Left renal pelvis (tissue), 4 donors: ENCODE data around the gene SEMA6A. TPM values are rescaled to one million over a fixed set of nuclear protein-coding genes. Genes with fewer than 3 reads are reported as not detected.

Experiments used
- DNase-seq, 4 donors: peaks; one replicate each; pipeline ENCODE4 v3.0.0-alpha.2; 2013; ENCODE audit warnings: low read depth in 4 of 4, low spot score in 3 of 4
- polyA plus RNA-seq, 4 donors: library from polyadenylated mRNA; unstranded; fragments of 120-200 nt; gene quantifications; one replicate each; pipeline ENCODE4 v1.2.1, GENCODE V29; 2013; ENCODE audit not compliant: insufficient read length in 4 of 4

Gene SEMA6A
- polyA plus RNA-seq, 4 donors, result 49.5 to 59.0 (median 53.8) TPM

DNA sequence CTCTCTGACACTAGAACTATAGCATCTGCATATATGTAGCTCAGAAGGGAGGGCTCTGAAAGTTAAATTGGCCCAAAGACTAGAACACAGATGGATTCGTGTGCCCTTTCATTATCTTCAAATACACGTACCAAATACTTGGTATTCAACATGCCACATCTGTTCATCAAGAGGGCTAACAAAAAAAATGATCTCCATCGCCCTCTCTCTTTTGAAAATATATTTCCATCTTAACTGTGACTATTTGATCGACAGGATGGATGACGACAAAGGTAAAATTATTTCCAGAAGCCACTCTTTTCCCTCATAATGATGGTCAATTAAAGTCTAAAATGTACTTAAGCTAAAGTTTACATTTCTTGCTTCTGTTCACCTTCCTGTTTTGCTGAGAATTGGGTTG, 77.0 kb downstream of the SEMA6A start:
- no peak for DNase-seq

DNA sequence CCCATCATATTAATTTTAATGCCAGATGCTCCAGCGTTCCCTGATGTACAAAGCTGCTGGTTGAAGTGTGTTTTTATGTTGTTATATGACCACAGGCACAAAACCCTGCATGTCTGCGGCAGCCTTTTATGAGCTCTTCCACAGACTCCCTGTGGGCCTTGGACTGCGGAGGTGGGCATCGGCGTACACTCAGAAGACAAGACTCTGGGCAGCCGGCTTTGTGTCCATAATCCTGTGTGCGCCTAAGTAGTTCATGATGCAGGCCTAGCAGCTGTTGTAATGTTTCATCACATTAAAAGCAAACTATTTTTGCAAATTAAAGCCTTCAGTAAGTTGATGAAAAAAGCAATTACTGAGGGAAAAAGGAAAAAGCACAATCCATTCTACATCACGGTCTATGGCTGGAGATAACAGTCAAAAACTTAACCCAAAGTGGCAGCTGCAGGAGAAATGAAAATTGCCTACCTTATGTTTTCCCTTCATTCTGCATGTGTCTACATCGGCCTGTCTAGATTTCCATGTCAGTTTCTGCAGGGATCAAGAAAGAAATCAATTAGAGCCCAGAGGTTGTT, 78.8 kb downstream of the SEMA6A start:
- no peak for DNase-seq

DNA sequence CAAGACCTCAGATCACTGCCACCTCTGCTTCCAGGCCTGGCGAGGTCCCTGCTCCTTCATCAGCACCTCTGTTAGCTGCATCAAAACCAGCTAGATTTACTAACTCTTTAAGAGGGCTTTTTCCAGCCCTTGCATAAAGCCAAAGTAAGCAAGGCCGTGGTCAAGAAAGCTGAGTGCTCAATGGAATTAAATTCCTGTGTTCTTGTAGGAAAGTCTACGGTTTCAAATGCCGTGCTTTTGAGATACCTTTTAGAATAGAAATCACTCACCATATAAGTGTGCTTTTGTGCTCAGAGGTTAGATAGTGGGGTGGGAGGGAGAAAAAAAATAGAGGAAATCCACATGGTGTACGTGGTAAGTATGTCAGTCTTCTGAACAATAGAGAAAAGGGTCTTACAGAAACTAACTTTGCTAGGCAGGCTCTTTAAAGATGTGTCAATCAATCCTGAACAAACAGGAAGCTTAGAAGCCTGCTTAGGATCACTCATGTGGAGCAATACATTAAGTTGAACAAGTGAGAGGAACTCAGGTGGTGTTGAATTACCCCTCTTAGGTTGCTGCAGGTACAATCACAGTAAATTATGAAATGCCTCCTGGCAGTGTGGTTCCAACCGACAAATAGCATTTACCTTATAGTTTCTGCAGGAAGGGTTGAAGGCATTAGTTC, 79.7 kb downstream of the SEMA6A start:
- DNase-seq, result peak in 1 of 4 donors; percentile 70

DNA sequence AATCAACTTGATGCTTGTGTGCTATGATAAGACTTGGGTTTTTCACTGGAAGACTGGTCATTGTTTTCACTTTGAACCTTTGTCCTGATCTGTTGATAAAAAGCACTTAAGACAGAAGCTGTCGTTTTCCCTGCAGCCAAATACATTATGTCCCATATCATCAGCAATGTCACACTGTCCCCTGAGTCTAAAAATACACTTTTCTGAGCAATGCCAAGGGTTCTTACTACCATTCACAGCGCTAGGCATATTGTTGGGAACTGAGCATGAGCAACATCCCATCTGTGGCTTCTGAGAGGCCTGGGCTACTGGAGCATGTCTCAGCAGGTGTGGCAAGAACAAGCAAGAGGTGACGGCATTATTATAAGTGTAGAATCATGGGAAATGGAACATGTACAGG, 81.8 kb downstream of the SEMA6A start:
- DNase-seq, result no peak

DNA sequence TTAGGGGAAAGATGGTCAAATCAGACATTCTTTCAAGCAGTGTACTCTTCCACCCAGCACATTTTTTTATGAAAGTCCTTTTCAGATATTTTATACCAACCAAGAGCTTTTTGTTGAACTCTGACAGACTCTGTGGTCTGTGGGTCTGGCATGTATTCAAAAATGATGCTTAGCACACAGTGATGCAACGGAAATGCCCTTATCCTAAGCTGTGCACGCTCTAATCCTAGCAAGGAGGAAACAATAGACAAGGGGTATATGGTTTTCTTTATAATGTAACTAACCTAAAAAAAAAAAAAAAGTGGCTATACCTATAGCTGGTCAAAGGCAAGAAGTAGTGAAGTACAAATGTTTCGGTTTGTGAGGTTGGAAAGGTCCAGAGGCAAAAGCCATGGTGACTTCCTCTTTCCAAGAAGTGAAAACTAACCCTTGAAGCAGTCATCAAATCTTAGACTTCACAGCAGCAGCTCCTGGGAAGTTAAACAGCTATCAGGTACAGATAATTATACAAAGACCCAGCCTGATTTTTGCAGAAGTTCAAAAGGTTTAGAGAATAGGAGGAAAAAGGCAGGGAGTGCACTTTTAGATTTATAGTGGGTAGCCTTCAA, 82.5 kb downstream of the SEMA6A start:
- no peak for DNase-seq

DNA sequence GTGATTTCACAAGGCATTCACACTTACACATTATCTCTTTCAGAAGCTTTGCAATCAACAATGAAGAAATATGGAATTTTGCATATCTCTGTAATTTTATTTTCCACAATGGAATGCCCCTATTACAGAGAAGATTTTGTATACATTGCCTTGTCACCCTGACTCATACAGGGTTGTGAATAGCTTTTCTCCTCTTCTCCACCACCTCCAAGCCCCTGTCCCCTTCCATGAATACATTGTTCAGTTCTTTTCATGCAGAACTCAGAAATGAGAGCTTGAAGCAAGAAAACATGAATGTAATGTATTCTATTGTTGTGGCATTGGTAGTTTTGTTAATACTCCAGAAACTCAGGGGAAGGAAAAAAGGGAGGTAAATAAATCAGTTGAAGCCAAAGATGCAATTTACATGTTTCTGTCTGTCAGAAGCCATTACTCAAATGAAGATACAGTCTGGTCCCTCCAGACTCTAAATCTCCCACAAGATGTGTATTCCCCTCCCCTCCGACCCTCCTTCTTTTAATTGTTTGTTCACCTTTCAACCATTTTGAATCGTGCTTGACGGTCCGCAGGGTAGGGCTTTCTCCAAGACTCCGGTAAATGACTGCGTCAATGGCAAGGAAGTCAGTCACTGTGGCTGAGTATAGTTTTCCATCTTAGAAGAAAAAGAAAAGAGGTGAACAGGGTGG, 86.1 kb downstream of the SEMA6A start:
- DNase-seq, result no peak

DNA sequence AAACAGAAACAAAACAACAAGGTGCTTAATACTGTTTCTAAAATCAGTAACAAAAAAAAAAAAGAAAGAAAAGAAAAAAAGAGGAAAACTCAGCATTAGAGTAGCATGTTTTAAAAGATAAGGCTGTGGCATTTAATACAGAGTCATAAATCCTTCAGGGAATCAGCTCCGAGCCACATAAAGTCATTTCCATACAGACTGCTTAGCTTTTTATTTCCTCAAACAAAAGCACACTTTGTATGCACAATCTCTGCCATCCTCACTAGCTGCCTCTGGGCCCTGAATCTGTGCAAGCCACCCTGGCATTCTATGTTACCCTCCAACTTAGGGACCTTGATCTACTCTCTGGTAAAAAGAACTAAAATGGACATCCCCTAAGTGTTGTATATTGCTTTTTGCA, 87.6 kb downstream of the SEMA6A start:
- DNase-seq, result no peak

DNA sequence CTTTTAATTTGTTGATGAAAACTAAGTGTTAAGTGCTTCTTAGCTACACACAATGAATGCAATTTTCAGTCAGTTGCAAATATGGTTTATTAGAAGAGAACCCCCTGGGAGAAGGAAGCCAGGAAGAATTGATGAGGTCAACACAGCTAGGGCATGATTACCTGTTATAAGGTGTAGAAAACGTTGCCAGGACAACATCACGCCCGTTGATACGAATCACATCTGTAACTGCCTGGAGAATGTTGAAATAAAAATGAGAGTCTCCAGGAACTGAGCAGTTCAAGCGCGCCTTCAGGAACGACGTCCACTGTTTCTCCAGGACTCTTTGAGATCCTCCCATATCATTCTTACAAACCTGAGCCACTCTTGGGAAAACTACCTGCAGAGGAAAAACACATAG, 88.0 kb downstream of the SEMA6A start:
- no peak for DNase-seq

DNA sequence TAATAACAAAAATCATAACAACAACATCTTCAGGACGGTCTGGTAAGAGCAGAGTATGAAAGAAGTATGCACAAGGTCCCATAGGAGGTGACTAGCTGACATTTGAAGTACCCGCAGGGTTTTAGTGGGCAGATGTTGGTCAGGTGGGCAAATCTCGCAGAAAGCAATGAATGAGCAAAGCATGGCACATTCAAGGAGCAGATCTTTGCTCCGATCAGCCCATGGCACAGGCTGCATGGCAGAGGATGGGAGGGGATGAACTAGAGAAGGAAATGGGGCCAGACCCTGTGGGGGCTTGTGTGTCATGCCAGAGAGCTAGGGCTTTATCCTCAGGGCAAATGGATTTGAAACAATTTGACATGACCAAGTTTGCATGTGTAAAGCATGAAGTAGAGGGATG, 90.0 kb downstream of the SEMA6A start:
- DNase-seq, result no peak

DNA sequence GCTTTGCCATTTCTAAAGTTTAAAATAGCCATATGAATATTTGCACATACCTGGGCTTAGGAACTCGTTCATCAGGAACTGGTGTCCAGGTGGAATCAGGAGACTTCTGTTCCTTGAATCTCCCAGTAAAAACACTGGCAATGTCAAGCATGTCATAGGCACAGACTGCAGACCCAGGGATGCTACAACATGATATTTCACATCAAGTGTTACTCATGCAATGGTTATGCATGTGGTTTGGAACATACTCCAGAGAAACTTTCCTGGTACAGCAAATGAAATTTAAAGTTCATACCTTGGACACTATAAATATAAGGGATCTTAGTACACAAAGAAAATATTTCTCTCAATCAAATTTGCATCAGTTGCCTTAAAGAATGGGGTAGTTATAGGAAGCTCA, 92.2 kb downstream of the SEMA6A start:
- no peak for DNase-seq

DNA sequence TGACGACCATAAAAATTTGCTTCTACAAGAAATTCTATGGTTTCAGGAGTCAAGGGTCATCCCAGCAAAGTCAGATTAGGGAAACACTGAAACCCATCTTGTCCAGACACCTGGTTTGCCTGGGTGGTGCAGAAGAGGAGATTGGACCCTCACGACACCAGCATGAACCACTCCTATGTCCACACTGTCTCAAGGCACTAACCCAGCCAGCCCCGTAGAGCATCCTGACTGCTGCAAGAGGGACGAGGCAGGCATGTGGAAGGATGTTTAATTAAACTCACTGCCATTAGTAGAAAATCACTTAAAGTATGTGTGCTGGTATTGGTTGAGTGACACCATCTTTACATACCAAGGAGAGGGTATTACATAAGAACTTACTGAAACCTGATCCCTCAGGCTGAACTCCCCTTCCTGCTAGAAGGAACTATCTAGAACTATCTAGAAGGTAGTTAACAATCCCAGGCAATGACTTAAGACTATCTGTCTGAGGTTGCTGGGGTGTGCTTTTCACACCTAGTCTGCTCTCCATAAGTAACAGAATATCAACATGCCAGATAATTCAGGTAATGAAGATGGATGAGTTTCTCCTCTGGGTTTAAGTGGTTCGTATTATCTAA, 93.6 kb downstream of the SEMA6A start:
- DNase-seq, result no peak

DNA sequence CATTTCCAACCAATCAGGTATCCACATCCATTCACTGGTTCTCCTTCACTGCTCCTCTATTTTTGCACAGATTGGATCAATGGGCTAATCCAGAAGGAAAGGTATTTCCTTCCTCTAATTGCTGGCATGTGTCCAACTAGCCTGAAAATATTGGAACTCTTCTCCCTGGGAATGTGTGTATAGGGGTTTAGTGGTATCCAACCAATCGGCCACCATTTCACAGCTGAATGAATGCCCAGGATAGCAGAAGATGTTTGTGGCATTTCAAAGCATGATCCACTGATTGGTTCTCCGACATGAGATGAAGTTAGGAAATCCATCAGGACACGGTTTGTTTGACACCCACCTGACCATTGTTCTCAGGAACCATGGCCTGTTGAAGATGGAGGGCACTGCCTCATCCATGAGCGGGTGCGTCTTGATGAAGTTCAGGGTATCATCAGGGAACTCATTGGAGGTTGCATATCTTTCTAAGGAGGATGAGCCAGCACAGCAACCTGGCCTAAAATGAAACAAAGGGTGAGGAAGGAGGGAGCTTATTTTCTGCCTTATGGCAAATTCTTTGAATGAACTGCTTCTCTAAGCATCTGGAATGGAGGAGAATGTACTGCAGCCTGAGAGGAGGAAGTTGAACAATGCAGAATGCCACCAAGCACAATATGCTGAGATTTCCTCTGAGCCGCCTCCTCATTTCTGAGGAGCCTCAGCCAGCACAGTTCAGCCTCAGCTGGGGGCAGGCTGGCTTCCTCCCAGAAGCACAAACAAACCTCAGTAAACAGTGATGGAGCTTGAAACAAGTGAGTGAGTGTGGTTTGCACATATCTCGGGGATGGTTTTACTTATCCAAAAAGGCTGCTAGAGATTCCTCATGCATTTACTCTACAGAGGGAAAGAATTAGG, 94.6 kb downstream of the SEMA6A start:
- no peak for DNase-seq

DNA sequence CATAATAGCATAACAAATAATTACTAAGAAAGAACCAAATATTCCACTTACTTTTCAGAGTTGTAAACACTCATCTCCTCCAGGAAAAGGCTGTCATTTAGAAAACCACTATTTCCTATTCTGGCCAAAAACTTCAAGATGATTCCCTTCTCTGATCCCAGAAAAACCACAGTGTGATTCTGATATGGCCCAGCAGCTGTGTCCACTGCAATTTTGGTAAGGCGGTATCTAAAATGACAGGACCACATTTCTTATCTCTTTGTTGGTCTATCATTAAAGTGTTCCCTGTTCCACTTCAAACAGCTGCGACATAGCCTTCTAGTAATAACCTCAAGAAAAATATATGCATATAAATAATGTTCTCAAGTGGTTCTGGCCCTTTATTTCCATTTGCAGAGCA, 96.1 kb downstream of the SEMA6A start:
- DNase-seq, result no peak

DNA sequence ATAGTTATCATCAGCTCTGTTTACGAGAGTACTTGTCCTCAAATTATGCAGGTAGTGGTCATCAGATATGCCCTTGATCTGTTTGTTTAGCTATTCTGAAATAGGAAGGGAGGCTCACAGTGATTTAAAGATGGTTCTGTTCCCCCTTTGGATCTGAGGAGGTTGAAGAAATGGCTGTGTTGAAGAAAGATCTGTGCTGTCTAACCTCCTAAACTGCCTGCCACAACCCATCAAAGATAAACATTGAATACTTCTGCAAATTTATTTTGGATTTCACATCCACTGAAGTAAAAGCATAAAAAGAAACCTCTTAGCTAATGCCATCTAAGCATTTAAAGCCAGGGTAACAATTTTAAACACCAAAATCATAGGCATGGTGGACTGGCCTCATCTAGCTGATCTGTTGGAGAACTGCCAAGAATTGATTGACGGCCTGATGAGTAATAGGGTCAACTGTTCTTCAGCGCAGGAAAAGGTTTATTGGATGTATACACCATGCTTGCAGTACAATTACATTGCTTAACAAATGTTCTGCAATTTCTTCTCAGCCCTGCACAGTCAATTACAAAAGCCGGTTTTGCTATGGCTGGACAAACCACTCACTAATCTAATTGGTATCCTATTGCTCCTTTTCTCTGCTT, 97.6 kb downstream of the SEMA6A start:
- DNase-seq, result no peak

DNA sequence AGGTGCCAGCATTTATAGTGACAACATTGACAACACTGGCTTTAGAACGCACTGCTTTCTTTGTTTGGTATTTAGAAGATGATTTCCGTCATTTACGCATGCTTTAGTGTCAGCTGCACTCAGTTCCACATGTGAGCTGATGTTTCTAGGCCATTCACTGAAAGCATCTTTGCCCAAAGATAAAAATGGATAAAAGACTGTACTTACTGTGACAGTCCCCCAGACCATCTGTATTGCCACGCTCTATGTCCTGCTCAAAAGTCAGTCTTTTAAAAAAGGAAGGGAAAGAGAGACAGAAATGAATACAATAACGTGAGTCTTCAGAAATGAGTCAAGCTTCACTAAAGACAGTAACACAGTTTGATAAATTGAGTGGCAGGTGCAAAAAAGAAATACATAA, 99.3 kb downstream of the SEMA6A start:
- no peak for DNase-seq

DNA sequence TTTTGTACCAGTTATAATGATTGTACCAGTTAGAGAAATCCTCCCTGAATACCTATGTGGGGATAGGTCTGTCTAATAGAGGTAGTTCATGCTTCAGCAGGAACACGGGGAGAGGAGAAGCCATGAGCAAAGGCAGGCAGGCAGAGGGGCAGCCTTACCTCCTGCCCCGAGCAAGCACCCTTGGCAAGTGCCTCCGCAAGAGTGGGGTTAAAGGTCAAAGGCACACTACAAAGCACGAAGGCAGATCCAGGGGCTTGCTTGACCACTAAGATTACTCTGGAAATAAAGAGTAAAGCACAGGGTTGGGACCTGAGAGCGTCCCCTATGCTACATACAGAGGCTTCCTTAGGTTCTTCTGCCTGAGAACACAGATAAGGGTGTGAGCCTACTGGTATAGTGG, 100.9 kb downstream of the SEMA6A start:
- no peak for DNase-seq

DNA sequence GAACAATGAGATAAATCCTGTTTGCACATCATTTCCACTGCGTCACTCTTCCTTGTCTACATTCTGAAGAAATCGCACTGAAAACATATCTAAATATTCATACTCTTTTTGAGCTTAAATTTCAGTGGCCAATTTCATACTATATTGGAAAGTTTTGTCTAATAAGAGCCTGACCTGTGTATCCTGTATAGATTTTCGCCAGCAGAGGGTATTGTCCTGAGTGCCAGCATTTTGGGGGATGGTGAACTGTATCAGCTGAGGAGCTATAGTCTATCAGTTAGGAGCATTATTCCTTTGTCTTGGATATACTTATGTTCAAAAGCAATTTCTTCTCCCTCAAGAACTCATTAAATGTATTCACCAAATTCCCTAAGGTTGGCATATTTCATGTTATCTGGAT, 102.3 kb downstream of the SEMA6A start:
- DNase-seq, result no peak

DNA sequence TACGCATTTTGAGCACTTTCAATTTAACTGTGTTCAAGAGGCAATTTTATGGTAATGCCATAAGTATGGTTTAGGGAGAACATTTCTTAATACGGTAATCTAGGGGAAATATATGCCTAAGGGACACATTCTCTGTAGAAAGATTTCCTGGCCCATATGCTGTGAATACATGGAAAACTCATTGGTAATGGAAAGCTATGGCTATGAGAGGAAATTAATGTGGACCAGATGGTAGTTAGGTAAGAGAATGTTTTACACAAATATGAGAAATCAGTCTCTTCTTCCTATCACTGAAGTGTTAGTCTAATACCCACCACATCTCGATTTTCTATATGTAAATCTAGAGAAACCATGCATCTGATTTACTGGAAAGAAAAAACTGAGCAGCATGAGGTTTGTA, 105.0 kb downstream of the SEMA6A start:
- no peak for DNase-seq

DNA sequence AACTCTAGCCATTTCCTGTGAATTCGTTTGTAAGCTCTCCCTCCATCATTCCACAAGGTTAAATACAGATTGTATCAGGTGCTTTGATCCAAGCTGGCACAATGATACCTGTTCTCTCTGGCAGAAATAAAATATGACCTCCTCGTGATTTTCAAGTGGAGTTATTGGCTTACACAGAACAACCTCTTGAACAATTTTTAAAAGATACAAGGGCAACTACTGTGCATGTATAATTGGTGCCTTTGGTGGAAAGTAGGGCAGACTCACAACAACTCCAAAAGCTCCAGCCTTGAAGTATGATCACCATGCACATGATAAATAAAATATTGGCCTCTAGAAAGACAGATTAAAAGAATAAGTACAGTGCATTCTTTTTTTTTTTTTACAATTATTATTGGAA, 106.0 kb downstream of the SEMA6A start:
- no peak for DNase-seq

DNA sequence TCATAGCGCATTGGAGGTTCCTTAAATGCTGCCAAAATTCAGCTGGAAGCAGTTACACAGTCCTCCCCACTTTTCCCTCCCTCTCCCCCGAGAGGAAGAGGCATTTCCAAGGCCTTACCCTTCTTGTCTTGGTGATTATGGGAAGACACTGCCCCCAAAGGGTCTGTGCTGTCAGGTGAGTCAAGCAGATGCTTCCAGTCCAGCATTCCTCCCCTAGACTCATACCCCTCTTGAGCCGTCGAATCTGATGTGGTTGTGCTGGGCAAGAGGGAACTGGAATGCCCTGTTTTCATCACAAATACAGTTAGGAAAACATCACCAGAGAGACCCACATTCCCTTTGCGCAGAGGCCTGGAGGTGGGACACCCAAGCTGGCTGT, 107.2 kb downstream of the SEMA6A start:
- DNase-seq, result no peak
